ENCODE data around the gene CEACAM8.
"Not testable (repeated sequence)": the region's sequence is repeated elsewhere in the genome, so short reads cannot be mapped to it uniquely, and the experiment has no call there.

CEACAM8 gene

DNA sequence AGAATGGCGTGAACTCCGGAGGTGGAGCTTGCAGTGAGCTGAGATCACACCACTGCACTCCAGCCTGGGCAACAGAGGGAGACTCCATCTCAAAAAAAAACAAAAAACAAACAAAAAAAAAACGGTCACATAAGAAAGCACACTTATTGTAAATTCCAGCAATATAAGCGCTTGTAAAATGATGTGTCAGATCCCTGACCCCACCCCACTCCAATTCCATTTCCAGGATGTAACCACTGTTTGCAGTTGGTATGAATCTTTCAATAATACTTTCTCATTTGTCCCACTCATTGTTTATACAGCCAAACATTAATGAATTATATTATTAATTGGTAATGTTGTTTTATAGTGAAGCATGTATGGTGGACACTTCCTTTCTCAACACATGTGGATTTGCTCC, 50.6 kb downstream of the CEACAM8 start:
- no peak for DNase-seq (ENCODE audit: low spot score)

DNA sequence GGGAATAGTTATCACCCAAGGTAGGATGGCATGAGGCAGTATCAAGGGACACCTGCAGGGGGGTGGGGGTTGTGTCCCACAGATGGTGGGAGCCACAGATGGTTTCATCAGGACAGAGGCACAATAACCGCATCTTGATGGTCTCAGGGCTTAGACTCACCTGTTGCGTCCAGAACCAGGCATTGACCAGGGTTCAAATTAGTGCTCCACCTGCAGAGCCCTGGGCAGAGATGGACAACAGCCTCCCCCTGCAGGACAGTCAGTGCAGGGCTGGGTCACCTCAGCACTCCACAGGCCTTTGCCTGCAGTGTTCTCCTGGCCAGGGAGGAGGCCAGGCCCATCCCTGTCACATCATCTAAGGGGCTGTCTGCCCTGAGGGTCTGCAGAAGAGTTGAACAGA, 51.9 kb downstream of the CEACAM8 start:
- DNase-seq (ENCODE audit: low spot score) = no peak

DNA sequence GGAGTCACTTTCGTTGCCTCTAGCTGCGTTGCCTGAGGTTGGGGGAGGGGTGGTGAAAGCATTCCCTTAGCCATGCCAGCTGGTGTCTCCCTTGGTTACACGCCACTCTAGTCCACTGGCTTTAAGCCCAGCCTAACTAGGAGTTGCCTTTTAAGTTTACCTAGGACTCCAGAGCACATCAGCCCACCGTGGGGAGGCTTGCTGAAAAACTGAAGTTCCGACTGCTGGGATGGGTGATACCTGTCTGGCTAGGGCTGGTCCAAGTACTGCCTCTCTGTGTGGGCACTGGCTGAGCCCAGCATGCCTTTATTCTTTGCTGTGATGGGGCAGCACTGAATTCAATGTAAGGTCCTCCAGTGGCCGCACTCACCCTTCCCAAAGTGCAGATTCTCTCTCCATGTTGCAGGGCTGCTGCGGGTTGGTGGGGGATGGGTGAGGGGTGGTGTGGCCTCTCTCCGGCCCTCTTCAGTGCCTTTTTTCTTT, 54.6 kb downstream of the CEACAM8 start:
- no peak for DNase-seq (ENCODE audit: low spot score)

DNA sequence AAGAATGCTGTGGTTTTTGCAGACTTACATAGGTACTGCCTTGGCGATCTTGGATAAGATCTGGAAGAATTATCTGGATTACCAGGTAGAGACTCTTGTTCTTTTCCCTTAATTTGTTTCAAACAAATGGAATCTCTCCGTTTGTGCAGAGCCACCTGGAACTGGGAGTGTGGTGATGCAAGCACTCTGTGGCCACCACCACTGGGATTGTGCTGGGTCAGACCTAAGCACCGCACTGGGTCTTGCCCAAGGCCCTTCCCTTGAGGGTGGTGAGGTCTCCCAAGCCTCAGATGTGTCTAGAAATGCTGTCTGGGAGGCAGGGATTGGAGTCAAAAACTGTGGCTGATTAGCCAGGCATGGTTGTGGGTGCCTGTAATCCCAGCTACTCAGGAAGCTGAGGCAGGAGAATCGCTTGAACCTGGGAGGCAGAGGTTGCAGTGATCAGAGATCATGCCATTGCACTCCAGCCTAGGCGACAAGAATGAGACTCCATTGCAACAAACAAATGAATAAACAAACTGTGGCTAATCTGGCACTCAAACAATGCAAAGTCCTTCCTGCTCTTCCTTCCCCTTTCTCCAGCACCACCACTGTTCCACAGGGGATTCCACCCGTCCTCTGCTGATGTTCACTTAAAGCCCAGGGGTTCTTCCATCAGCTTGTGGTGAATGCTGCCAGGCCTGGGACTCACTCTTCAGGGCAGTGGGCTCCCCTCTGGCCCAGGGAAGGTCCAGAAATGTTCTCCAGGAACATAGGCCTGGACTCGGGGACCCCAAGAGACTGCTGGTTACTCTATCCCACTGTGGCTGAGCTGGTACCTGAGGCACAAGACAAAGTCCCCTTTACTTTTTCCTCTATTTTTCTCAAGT, 55.6 kb downstream of the CEACAM8 start:
- no peak for DNase-seq (ENCODE audit: low spot score)

DNA sequence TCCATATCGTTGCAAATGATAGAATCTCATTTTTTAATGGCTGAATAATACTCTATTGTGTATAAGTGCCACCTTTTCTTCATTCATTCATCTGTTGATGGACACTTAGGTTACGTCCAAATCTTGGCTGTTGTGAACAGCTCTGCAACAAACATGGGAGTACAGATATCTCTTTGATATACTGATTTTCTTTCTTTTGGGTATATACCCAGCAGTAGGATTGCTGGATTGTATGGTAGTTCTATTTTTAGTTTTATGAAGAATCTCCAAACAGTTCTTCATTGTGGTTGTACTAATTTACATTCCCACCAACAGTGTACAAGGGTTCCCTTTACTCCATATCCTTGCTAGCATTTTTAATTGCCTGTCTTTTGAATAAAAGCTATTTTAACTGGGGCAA, 59.4 kb downstream of the CEACAM8 start:
- not testable (repeated sequence) for DNase-seq (ENCODE audit: low spot score)

DNA sequence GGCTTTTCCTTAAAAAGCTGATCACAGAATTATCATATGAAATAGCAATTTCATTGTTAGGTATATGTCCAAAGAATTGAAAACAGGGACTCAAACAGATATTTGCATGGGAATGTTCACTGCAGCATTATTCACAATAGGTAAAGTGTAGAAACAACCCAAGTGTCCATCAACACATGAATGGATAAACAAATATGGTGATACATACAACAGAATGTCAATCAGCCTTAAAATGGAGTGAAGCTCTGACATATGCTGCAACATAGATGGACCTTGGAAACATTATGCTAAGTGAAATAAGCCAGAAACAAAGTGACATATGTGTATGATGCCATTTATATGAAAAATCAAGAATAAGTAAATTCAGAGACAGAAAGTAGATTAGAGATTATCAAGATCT, 60.3 kb downstream of the CEACAM8 start:
- DNase-seq (ENCODE audit: low spot score) = no peak

DNA sequence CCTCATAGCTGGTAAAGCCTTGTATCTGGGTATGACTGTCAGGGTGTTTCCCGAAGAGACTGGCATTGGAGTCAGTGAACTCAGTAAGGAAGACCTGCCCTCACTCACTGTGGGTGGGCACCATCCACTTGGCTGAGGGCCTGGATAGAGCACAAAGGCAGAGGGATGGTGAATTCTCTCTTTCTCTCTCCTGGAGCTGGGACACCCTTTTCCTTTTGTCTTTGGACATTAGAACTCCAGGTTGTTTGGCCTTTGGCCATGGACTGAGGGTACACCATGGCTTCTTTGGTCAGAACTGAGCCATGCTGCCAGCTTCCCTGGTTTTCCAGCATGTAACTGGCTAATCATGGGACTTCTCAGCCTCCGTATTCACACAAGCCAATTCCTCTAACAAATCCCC, 61.8 kb downstream of the CEACAM8 start:
- DNase-seq (ENCODE audit: low spot score) = no peak

DNA sequence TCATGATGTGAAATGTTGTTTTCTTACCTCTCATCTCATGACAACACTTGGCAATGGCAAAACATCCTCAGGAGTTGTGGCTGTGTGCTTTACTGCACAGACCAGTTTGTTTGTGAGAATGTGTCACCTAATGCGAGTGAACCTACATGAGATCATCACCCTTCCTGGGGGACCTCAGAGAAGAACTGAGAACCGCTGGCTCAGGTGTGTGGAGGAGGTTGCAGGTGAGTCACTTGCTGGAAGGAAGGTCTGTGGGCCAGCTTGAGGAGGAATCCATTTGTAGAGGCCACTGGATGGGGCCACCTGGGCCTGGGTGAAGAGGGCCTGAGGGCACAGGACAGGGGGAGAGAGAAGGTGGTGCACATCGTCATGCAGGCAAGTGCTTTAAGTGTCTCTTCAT, 63.4 kb downstream of the CEACAM8 start:
- no peak for DNase-seq (ENCODE audit: low spot score)

Measured in CD4-positive, alpha-beta T cell treated with Interleukin-6 at 100 ng/mL for 8 hours (primary cell).